Activated CD4-positive, alpha-beta T cell treated with anti-CD3 and anti-CD28 coated beads, Interleukin-2, Interleukin-4, amounts not matched to agents 100 ng/mL and 50 ng/mL, durations not matched to agents 16 hours and 8 hours (primary cell): ENCODE data around the gene PLCB1.
"Not testable (repeated sequence)": the region's sequence is repeated elsewhere in the genome, so short reads cannot be mapped to it uniquely, and the experiment has no call there.

ENCODE experiments used
- DNase-seq: peaks from one replicate; pipeline ENCODE4 v3.0.0-alpha.2; 2020; ENCODE audit warnings: low spot score

The PLCB1 gene

GRCh38 chr20:8131598-8132483, at the start of gene PLCB1:
PLCB1 (plus strand) TSS chr20:8132266; CDS start chr20:8132652, 386 bp downstream.
- peak; percentile 71 for DNase-seq

- DNase-seq, result no peak
Observed at GRCh38 chr20:8082989-8083388, 49.1 kb upstream of the PLCB1 start.

GRCh38 chr20:8089668-8090067, 42.4 kb upstream of the PLCB1 start:
- no peak for DNase-seq

GRCh38 chr20:8094415-8094818, 37.6 kb upstream of the PLCB1 start:
- no peak for DNase-seq

- DNase-seq, result no peak
Observed at GRCh38 chr20:8094850-8095249, 37.2 kb upstream of the PLCB1 start.

- no peak for DNase-seq
Observed at GRCh38 chr20:8095648-8096572, 36.2 kb upstream of the PLCB1 start.

- no peak for DNase-seq
Observed at GRCh38 chr20:8097307-8097706, 34.8 kb upstream of the PLCB1 start.

- DNase-seq, result no peak
Observed at GRCh38 chr20:8104252-8104651, 27.8 kb upstream of the PLCB1 start.

- not testable (repeated sequence) for DNase-seq
Observed at GRCh38 chr20:8114612-8115011, 17.5 kb upstream of the PLCB1 start.

- DNase-seq, result no peak
Observed at GRCh38 chr20:8115436-8115835, 16.6 kb upstream of the PLCB1 start.

- DNase-seq, result no peak
Observed at GRCh38 chr20:8116067-8116811, 15.8 kb upstream of the PLCB1 start.

GRCh38 chr20:8117636-8118035, 14.4 kb upstream of the PLCB1 start:
- DNase-seq, result no peak

- no peak for DNase-seq
Observed at GRCh38 chr20:8118039-8118438, 14.0 kb upstream of the PLCB1 start.

- DNase-seq, result no peak
Observed at GRCh38 chr20:8118760-8119159, 13.3 kb upstream of the PLCB1 start.

GRCh38 chr20:8121666-8122065, 10.4 kb upstream of the PLCB1 start:
- no peak for DNase-seq

GRCh38 chr20:8124639-8125038, 7.4 kb upstream of the PLCB1 start:
- DNase-seq, result no peak

GRCh38 chr20:8126181-8126580, 5.9 kb upstream of the PLCB1 start:
- no peak for DNase-seq

- no peak for DNase-seq
Observed at GRCh38 chr20:8126841-8127378, 5.2 kb upstream of the PLCB1 start.

- DNase-seq, result peak; percentile 62
Observed at GRCh38 chr20:8127553-8128255, 4.4 kb upstream of the PLCB1 start.

- no peak for DNase-seq
Observed at GRCh38 chr20:8128291-8129060, 3.6 kb upstream of the PLCB1 start.
